HEK293 (cell line): ENCODE results near the gene CWC25.

ENCODE experiments used
- EGR2 ChIP-seq: fragments of 450-650 bp; formaldehyde crosslinking; IDR thresholded peaks from 2 replicates; pipeline ENCODE4 v1.5.1; 2016; ENCODE audit warnings: low read depth, missing biosample characterization, missing genetic modification characterization
- PRDM6 ChIP-seq: fragments of 450-650 bp; formaldehyde crosslinking; IDR thresholded peaks from 2 replicates; pipeline ENCODE4 v1.5.1; 2017; ENCODE audit warnings: missing biosample characterization, missing genetic modification characterization
- SP2 ChIP-seq: fragments of 450-650 bp; formaldehyde crosslinking; IDR thresholded peaks from 2 replicates; pipeline ENCODE4 v1.5.1; 2016; ENCODE audit warnings: missing biosample characterization, missing genetic modification characterization
- ZNF132 ChIP-seq: fragments of 450-650 bp; formaldehyde crosslinking; IDR thresholded peaks from 2 replicates; pipeline ENCODE4 v1.5.1; 2017; ENCODE audit warnings: missing biosample characterization, missing genetic modification characterization, borderline replicate concordance
- ZNF350 ChIP-seq: fragments of 450-650 bp; formaldehyde crosslinking; IDR thresholded peaks from 2 replicates; pipeline ENCODE4 v1.5.0; 2017; ENCODE audit warnings: missing biosample characterization, mild to moderate bottlenecking, missing genetic modification characterization
- ZNF366 ChIP-seq: fragments of 450-650 bp; formaldehyde crosslinking; conservative IDR thresholded peaks from 2 replicates; pipeline ENCODE4 v1.5.1; 2016; ENCODE audit warnings: missing biosample characterization, missing genetic modification characterization
- ZNF501 ChIP-seq: fragments of 450-650 bp; formaldehyde crosslinking; IDR thresholded peaks from 2 replicates; pipeline ENCODE4 v1.5.1; 2016; ENCODE audit warnings: missing biosample characterization, missing genetic modification characterization
- ZNF510 ChIP-seq: fragments of 450-650 bp; formaldehyde crosslinking; IDR thresholded peaks from 2 replicates; pipeline ENCODE4 v1.5.1; 2018; ENCODE audit warnings: mild to moderate bottlenecking, missing genetic modification characterization, missing biosample characterization; ENCODE audit not compliant: insufficient replicate concordance
- ZNF776 ChIP-seq: fragments of 450-650 bp; formaldehyde crosslinking; IDR thresholded peaks from 2 replicates; pipeline ENCODE4 v1.5.0; 2017; ENCODE audit warnings: missing biosample characterization, missing genetic modification characterization, borderline replicate concordance
- TF ChIP-seq, protein P1 (sequence below): fragments of 450-650 bp; formaldehyde crosslinking; IDR thresholded peaks from 2 replicates; pipeline ENCODE4 v1.5.1; 2016; ENCODE audit warnings: missing biosample characterization, missing genetic modification characterization
- TF ChIP-seq, protein P2 (sequence below): fragments of 450-650 bp; formaldehyde crosslinking; IDR thresholded peaks from 2 replicates; pipeline ENCODE4 v1.5.1; 2016; ENCODE audit warnings: missing biosample characterization, missing genetic modification characterization

GRCh38 chr17:38867179-38867967 lies 42.3 kb upstream of the CWC25 start:
- TF ChIP-seq, protein P1, sequence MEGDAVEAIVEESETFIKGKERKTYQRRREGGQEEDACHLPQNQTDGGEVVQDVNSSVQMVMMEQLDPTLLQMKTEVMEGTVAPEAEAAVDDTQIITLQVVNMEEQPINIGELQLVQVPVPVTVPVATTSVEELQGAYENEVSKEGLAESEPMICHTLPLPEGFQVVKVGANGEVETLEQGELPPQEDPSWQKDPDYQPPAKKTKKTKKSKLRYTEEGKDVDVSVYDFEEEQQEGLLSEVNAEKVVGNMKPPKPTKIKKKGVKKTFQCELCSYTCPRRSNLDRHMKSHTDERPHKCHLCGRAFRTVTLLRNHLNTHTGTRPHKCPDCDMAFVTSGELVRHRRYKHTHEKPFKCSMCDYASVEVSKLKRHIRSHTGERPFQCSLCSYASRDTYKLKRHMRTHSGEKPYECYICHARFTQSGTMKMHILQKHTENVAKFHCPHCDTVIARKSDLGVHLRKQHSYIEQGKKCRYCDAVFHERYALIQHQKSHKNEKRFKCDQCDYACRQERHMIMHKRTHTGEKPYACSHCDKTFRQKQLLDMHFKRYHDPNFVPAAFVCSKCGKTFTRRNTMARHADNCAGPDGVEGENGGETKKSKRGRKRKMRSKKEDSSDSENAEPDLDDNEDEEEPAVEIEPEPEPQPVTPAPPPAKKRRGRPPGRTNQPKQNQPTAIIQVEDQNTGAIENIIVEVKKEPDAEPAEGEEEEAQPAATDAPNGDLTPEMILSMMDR, result peak; percentile 34; the same call in 1 of the 2 replicates
- TF ChIP-seq EGR2 (tag by site-specific recombination) (no peak), ZNF366 (peak; percentile 33; the same call in 1 of the 2 replicates), ZNF132 (tag by site-specific recombination) (no peak), SP2 (peak; percentile 23; the same call in 1 of the 2 replicates), ZNF501 (tag by site-specific recombination) (peak; percentile 74; the same call in 1 of the 2 replicates), ZNF510 (no peak), ZNF350 (tag by site-specific recombination) (no peak), ZNF776 (tag by site-specific recombination) (no peak), PRDM6 (no peak)
- TF ChIP-seq, protein P2, sequence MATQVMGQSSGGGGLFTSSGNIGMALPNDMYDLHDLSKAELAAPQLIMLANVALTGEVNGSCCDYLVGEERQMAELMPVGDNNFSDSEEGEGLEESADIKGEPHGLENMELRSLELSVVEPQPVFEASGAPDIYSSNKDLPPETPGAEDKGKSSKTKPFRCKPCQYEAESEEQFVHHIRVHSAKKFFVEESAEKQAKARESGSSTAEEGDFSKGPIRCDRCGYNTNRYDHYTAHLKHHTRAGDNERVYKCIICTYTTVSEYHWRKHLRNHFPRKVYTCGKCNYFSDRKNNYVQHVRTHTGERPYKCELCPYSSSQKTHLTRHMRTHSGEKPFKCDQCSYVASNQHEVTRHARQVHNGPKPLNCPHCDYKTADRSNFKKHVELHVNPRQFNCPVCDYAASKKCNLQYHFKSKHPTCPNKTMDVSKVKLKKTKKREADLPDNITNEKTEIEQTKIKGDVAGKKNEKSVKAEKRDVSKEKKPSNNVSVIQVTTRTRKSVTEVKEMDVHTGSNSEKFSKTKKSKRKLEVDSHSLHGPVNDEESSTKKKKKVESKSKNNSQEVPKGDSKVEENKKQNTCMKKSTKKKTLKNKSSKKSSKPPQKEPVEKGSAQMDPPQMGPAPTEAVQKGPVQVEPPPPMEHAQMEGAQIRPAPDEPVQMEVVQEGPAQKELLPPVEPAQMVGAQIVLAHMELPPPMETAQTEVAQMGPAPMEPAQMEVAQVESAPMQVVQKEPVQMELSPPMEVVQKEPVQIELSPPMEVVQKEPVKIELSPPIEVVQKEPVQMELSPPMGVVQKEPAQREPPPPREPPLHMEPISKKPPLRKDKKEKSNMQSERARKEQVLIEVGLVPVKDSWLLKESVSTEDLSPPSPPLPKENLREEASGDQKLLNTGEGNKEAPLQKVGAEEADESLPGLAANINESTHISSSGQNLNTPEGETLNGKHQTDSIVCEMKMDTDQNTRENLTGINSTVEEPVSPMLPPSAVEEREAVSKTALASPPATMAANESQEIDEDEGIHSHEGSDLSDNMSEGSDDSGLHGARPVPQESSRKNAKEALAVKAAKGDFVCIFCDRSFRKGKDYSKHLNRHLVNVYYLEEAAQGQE (tag by site-specific recombination), result no peak
